ENCODE data around the gene ERLIN1. TPM values are rescaled to one million over a fixed set of nuclear protein-coding genes. Genes with fewer than 3 reads are reported as not detected.

ERLIN1 gene
- total RNA-seq, 1 donor from 2014 or later = 29.0 TPM

GRCh38 chr10:100101192-100102076, 84.4 kb downstream of the ERLIN1 start:
- Mint-ChIP-seq H3K36me3 (no peaks in the 10 kb centered on the region), H3K4me3 (no peak overlapping the region), H3K27ac (no peak overlapping the region), H3K27me3 (ENCODE audit: low read depth) (peaks cover 2% of the 10 kb centered on the region), H3K9me3 (peaks cover 24% of the 10 kb centered on the region), H3K4me1 (no peaks in the 10 kb centered on the region)
- TF ChIP-seq CTCF (IDR thresholded peaks at IDR 0.05; ENCODE audit: unreplicated experiment) = no peak
- DNase-seq (ENCODE audit: low spot score in 2 of 2, unreplicated experiment in 2 of 2) = no peak

- DNase-seq (ENCODE audit: low spot score in 2 of 2, unreplicated experiment in 2 of 2) = no peak
- Mint-ChIP-seq H3K27me3 (ENCODE audit: low read depth) (peaks cover 2% of the 10 kb centered on the region), H3K36me3 (no peaks in the 10 kb centered on the region), H3K27ac (no peak overlapping the region), H3K4me1 (no peaks in the 10 kb centered on the region), H3K9me3 (peaks cover 27% of the 10 kb centered on the region), H3K4me3 (no peak overlapping the region)
- TF ChIP-seq CTCF (IDR thresholded peaks at IDR 0.05; ENCODE audit: unreplicated experiment) = no peak
Measured at GRCh38 chr10:100100651-100101184, 85.1 kb downstream of the ERLIN1 start.

Other genes starting within 250 kb of the ERLIN1 start
- gene DNMBP, start 176.1 kb downstream of the ERLIN1 start, total RNA-seq = 34.7 to 35.8 TPM (median 35.3 TPM) in 3 replicates
- gene CPN1, start 104.2 kb downstream of the ERLIN1 start, total RNA-seq = not detected in 3 replicates
- 18.5 to 20.1 TPM (median 19.0 TPM) in 3 replicates for gene CHUK, start 43.6 kb upstream of the ERLIN1 start, total RNA-seq
- gene CWF19L1, start 81.6 kb upstream of the ERLIN1 start, total RNA-seq = 20.7 to 25.6 TPM (median 24.1 TPM) in 3 replicates
- 28.5 to 33.0 TPM (median 31.2 TPM) in 3 replicates for gene BLOC1S2, start 100.7 kb upstream of the ERLIN1 start, total RNA-seq
- 0.09 TPM in 1 of 3 replicates, not detected in the others for gene PKD2L1, start 144.2 kb upstream of the ERLIN1 start, total RNA-seq
- gene SCD, start 161.2 kb upstream of the ERLIN1 start, total RNA-seq = 157 to 162 TPM (median 159 TPM) in 3 replicates